Retinal pigment epithelial cell (primary cell): Measurements from ENCODE around the gene CUX1.
"Not testable (repeated sequence)": the region's sequence is repeated elsewhere in the genome, so short reads cannot be mapped to it uniquely, and the experiment has no call there.

Source experiments
- DNase-seq: peaks from one replicate; pipeline ENCODE4 v3.0.0-alpha.2; 2010; ENCODE audit warnings: low read depth
- H3K4me3 ChIP-seq: 2 replicates; pipeline ENCODE4 v1.5.1; 2011; ENCODE audit warnings: mild to moderate bottlenecking, low read length, control low read depth, moderate library complexity
- CTCF ChIP-seq: conservative IDR thresholded peaks from 2 replicates; pipeline ENCODE4 v1.5.1; 2011; ENCODE audit warnings: low read depth, low read length, control low read depth, inconsistent platforms

The CUX1 gene

DNA sequence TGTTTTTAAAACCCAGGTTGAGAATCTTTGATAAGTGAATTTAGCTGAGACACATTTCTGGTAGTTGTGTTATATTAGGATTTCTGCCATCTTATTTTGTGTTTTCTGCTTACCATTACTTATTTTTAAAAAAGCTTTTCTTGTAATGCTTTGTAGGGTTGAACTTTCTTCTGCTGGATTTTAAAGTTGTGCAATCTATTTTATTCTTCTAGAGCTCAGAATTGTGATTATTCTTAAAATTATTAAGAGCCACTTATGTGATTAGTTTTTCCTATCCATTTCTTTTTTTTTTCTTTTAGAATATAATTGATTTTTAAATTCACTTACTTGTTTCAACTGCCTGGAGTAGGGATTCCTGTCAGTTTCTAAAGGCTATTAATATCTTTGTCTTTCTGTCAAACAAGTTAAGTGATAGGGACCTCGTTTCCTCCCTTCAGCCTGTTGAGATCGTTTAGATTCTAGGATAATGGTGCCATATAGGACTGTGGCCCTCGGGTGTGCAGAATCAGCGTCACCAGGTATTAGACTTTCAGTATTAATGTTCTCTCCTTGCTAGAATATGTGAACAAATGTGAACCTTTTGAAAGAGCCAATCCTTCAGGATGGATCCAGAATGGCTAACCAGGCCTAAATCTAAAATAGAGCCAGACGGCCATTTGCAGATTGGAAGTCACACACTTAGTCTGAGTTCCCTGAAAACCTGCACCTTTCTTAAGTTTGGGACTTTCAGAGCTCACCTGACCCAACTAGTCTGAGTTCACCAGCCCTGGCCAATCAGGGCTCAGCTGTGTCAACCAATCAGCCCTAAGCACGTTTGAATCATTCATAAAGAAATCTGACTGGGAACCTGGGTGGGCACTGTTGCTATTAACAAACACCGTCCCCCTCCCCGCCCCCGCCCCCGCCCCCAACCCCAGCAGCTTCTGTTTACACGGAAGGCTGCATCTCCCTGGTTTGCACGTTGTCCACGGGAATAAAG, 26.2 kb downstream of the CUX1 start:
- H3K4me3 ChIP-seq: no peak overlapping the region
- no peak for DNase-seq
- TF ChIP-seq CTCF: no peak

- H3K4me3 ChIP-seq: no peak overlapping the region
- TF ChIP-seq CTCF: no peak
- DNase-seq: no peak
Observed at GRCh38 chr7:101845974-101846373, 28.5 kb downstream of the CUX1 start.

- H3K4me3 ChIP-seq: no peak overlapping the region
- no peak for DNase-seq
- TF ChIP-seq CTCF: no peak
Observed at GRCh38 chr7:101846800-101847538, 29.5 kb downstream of the CUX1 start.

DNA sequence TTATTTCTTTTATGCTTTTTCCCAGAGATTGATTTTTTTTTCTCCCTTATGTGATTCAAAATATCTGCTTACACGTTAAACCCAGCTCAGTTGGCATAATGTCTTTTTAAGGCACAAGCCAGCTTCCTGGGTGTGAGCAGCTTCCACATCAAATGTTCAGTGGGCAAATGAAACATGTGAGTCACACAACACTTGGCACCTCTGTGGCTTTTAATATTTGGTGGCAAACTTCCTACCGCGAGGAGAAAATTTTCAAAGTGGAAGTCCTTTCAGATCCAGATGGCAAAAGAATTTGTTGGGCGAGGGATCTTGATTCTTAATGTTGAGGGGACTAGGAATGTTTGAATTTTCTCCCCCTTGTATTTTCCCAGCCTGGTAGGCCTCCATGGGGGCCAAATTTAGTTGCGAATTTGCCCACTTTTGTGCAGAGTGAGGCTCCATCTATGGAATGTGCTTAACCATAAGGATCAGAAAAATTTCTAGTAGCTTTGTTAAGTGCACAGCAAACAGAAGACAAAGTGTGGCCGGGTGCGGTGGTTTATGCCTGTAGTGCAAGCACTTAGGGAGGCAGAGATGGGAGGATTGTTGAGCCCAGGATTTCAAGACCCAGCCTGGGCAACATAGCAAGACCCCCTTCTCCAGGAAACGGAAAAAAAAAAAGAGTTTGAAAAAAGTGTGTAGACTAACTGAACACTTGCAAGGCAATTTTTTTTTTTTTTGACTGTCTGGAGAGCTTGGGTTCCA, 31.0 kb downstream of the CUX1 start:
- TF ChIP-seq CTCF: no peak
- no peak overlapping the region for H3K4me3 ChIP-seq
- no peak for DNase-seq

DNA sequence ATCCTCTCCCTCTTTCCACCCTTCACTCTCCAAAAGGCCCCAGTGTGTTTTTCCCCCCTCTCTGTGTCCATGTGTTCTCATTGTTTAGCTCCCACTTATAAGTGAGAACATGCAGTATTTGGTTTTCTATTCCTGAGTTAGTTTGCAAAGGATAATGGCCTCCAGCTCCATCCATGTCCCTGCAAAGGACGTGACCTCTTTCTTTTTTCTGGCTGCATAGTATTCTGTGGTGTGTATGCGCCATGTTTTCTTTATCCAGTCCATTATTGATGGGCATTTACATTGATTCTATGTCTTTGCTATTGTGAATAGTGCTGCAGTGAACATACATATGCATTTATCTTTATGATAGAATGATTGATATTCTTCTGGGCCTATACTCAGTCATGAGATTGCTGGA, 31.9 kb downstream of the CUX1 start:
- H3K4me3 ChIP-seq, DNase-seq: not testable (repeated sequence)

GRCh38 chr7:101852364-101852763, 34.9 kb downstream of the CUX1 start:
- not testable (repeated sequence) for DNase-seq, H3K4me3 ChIP-seq

DNA sequence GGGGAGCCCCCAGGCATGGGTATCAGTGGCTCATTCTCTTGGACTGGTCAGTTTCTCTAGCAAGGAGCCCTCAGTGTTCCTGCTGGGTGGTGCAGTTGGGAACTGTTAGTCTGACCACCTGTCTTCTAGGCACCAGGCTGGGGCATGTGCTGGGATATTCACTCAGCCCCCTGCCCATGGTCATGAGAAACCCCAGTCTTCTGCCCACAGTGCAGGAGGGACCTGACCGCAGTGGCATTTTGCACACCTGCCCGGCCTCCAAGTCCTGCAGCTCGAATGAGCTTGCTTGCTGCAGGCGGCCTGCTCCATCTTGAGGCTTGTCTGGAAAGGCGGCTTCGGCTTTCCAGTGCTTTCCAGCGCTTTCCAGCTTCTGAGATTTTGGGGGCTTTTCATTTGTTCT, 36.3 kb downstream of the CUX1 start:
- TF ChIP-seq CTCF: no peak
- DNase-seq: no peak
- no peak overlapping the region for H3K4me3 ChIP-seq
